ACC112 (cell line): ENCODE data around the gene GADD45B.

Experiments
- H2AFZ ChIP-seq: fragments of 200-600 bp; sonication (generic); one replicate; pipeline ENCODE4 v1.6.0; 2017; ENCODE audit warnings: antibody characterized with exemption, low read length; ENCODE audit not compliant: unreplicated experiment
- H3K27ac ChIP-seq: fragments of 200-600 bp; sonication (generic); 2 replicates; pipeline ENCODE4 v1.5.1; 2014; ENCODE audit warnings: low read depth, mild to moderate bottlenecking, antibody characterized with exemption, low read length, moderate library complexity
- H3K27me3 ChIP-seq: fragments of 200-600 bp; sonication (generic); 2 replicates; pipeline ENCODE4 v1.6.1; 2014; ENCODE audit warnings: mild to moderate bottlenecking, antibody characterized with exemption, low read length, moderate library complexity, mixed read lengths; ENCODE audit not compliant: insufficient read depth
- H3K36me3 ChIP-seq: fragments of 200-600 bp; sonication (generic); 2 replicates; pipeline ENCODE4 v1.6.1; 2016; ENCODE audit warnings: mild to moderate bottlenecking, antibody characterized with exemption, low read length, moderate library complexity, mixed read lengths; ENCODE audit not compliant: insufficient read depth
- H3K4me1 ChIP-seq: fragments of 200-600 bp; sonication (generic); one replicate; pipeline ENCODE4 v1.6.1; 2016; ENCODE audit warnings: low read length, mixed read lengths; ENCODE audit not compliant: insufficient read depth, unreplicated experiment, control insufficient read depth
- H3K4me3 ChIP-seq: fragments of 200-600 bp; sonication (generic); 2 replicates; pipeline ENCODE4 v1.5.1; 2014; ENCODE audit warnings: mild to moderate bottlenecking, low read depth, low read length
- H3K79me2 ChIP-seq: fragments of 200-600 bp; sonication (generic); one replicate; pipeline ENCODE4 v1.6.0; 2016; ENCODE audit warnings: low read length; ENCODE audit not compliant: control insufficient read depth, unreplicated experiment, insufficient read depth

GADD45B gene

DNA sequence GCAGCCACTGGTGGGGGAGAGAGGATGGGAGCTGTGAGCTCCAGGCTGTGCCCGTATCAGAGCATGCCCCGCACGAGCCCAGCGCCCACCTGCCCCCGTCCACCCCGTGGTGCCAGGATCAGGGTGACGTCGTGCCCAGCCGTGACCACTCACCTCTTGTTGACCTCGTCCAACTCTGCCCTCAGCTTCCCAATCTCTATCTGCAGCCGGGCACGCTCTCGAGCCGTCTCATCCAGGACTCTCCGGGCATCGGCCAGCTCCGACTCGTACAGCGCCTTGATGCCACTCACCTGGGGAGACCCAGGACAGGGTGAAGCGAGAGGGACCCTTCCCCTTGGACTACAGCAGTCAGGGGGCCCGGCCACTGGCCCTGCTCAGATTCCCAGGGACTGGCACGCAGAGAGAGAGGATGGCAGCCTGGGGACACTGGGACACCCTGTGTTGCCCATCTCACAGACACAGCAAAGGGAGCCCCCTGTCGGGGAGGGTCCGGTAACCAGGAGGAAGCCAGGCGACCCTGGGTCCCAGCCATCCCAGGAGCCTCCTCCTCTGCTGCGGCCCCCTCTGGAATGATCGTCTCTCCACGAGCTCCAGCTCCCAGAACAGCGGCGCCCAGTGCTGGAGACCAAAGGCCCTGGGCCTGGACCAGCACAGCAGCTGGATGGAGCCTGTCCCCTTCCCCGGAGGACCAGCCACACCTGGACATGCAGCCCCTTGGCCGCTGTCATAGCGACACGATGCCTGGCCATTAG is 31.5 kb upstream of the GADD45B start:
- no peaks in the 10 kb centered on the region for H3K4me1 ChIP-seq
- H3K79me2 ChIP-seq: peaks cover 48% of the 10 kb centered on the region
- H3K36me3 ChIP-seq: no peaks in the 10 kb centered on the region
- no peaks in the 10 kb centered on the region for H3K27me3 ChIP-seq
- no peak overlapping the region for H3K27ac ChIP-seq
- no peak overlapping the region for H3K4me3 ChIP-seq
- no peak overlapping the region for H2AFZ ChIP-seq

- no peak overlapping the region for H3K27ac ChIP-seq
These were observed 29.5 kb upstream of the GADD45B start for GRCh38 chr19:2446381-2446780.

GRCh38 chr19:2449019-2449418 is 26.9 kb upstream of the GADD45B start:
- Histone ChIP-seq H3K27ac (no peak overlapping the region), H2AFZ (no peak overlapping the region), H3K79me2 (peaks cover 64% of the 10 kb centered on the region), H3K4me3 (no peak overlapping the region), H3K36me3 (no peaks in the 10 kb centered on the region), H3K27me3 (no peaks in the 10 kb centered on the region), H3K4me1 (no peaks in the 10 kb centered on the region)

More at GRCh38 chr19:2446381-2446780, 29.5 kb upstream of the GADD45B start:
- Histone ChIP-seq H3K79me2 (peaks cover 61% of the 10 kb centered on the region), H3K36me3 (no peaks in the 10 kb centered on the region), H2AFZ (no peak overlapping the region), H3K4me3 (no peak overlapping the region), H3K27me3 (no peaks in the 10 kb centered on the region), H3K4me1 (no peaks in the 10 kb centered on the region)

GRCh38 chr19:2451138-2451537 is 24.8 kb upstream of the GADD45B start:
- H3K4me3 ChIP-seq: no peak overlapping the region
- no peak overlapping the region for H3K27ac ChIP-seq
- no peaks in the 10 kb centered on the region for H3K36me3 ChIP-seq
- peaks cover 78% of the 10 kb centered on the region for H3K79me2 ChIP-seq
- peaks cover 7% of the 10 kb centered on the region for H3K4me1 ChIP-seq
- H2AFZ ChIP-seq: no peak overlapping the region
- H3K27me3 ChIP-seq: no peaks in the 10 kb centered on the region

- Histone ChIP-seq H3K79me2 (peaks cover 78% of the 10 kb centered on the region), H2AFZ (no peak overlapping the region), H3K36me3 (no peaks in the 10 kb centered on the region), H3K27me3 (no peaks in the 10 kb centered on the region), H3K4me3 (no peak overlapping the region), H3K4me1 (peaks cover 7% of the 10 kb centered on the region), H3K27ac (no peak overlapping the region)
These were observed 24.2 kb upstream of the GADD45B start for GRCh38 chr19:2451741-2452140.

GRCh38 chr19:2453431-2454025 is 22.4 kb upstream of the GADD45B start:
- Histone ChIP-seq H3K27ac (no peak overlapping the region), H3K79me2 (peaks cover 67% of the 10 kb centered on the region), H3K4me3 (no peak overlapping the region), H3K36me3 (no peaks in the 10 kb centered on the region), H2AFZ (no peak overlapping the region), H3K4me1 (peaks cover 7% of the 10 kb centered on the region), H3K27me3 (no peaks in the 10 kb centered on the region)

- H3K27ac ChIP-seq: no peak overlapping the region
- H3K4me1 ChIP-seq: peaks cover 7% of the 10 kb centered on the region
- H3K36me3 ChIP-seq: no peaks in the 10 kb centered on the region
- H3K27me3 ChIP-seq: no peaks in the 10 kb centered on the region
- H3K4me3 ChIP-seq: peak overlapping the region; percentile 95; the same call in 1 of the 2 replicates
- no peak overlapping the region for H2AFZ ChIP-seq
- peaks cover 59% of the 10 kb centered on the region for H3K79me2 ChIP-seq
These were observed 21.5 kb upstream of the GADD45B start for GRCh38 chr19:2454199-2454961.

DNA sequence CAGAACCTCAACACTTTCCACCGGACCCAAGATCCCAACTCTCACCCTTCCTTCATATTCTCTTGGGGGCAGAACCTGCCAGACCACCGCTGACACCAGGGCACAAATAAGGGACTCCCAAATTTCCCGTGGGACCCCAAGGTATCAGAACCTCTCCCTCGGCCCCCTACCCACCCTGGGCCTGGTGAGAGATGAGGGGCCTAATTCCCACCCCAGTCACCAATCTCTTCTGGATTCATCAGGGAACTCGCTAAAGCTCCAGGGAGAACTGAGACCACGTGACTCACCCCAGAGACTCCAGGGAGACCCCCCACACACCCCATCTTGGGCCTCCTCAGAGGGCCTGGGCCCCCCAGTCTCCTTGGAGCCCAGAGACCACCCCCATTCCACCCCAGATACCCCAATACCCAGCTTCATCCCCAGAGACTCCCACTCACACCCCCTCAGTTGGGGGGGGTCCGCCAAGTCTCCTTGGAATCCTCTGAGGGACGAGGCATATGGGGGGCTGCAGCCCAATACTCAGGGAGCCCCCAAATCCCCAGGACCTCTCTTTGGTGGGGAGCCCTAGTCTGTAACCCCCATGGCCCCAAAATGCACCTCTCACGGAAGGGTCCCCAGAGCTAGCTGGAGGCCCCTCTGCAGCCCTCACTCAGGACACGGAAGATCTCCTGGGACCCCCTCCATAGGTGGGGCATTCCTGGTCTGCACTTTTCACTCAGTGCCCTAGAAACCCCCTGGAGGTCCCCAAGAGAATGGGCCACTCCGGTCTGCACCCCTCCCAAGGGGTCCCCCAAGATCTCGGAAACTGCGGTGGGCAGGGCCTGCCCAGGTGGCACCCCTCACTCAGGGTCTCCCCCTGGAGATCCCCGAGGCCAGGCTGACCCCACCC is 20.7 kb upstream of the GADD45B start:
- H3K4me1 ChIP-seq: peaks cover 7% of the 10 kb centered on the region
- no peaks in the 10 kb centered on the region for H3K36me3 ChIP-seq
- peak overlapping the region; percentile 95 for H3K4me3 ChIP-seq
- no peak overlapping the region for H2AFZ ChIP-seq
- H3K27ac ChIP-seq: no peak overlapping the region
- peaks cover 55% of the 10 kb centered on the region for H3K79me2 ChIP-seq
- H3K27me3 ChIP-seq: no peaks in the 10 kb centered on the region

DNA sequence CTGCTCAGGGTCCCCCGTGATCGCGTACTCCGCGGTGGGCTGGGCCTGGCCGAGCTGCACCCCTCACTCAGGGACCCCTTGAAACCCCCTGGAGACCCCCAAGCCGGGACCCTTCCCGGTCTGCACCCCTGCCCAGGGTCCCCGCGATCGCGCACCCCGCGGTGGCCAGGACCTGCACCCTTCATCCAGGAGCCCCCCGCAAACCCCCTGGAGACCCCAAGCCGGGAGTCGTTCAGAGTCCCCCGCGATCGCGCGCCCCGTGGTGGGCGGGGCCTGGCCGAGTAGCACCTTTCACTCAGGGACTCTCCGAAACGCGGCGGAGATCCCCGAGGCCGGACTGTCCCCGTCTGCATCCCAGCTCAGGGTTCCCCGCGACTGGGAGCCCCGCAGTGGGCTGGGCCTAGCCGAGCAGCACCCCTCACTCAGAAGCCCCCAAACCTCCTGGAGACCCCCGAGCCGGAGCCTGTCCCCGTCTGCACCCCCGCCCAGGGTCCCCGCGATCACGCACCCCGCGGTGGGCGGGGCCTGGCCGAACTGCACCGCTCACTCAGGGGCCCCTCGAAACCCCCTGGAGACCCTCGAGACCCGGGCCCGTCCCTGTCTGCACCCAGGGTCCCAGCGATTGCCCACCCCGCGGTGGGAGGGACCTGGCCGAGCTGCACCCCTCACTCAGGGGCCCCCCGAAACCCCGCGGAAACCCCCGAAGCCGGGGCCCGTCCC is 19.9 kb upstream of the GADD45B start:
- peaks cover 47% of the 10 kb centered on the region for H3K79me2 ChIP-seq
- H3K4me1 ChIP-seq: peaks cover 7% of the 10 kb centered on the region
- no peaks in the 10 kb centered on the region for H3K27me3 ChIP-seq
- no peak overlapping the region for H2AFZ ChIP-seq
- H3K4me3 ChIP-seq: peak overlapping the region; percentile 95
- no peaks in the 10 kb centered on the region for H3K36me3 ChIP-seq
- peak overlapping the region; percentile 26; the same call in 1 of the 2 replicates for H3K27ac ChIP-seq
